Measurements from ENCODE around the gene MKRN2.

DNA sequence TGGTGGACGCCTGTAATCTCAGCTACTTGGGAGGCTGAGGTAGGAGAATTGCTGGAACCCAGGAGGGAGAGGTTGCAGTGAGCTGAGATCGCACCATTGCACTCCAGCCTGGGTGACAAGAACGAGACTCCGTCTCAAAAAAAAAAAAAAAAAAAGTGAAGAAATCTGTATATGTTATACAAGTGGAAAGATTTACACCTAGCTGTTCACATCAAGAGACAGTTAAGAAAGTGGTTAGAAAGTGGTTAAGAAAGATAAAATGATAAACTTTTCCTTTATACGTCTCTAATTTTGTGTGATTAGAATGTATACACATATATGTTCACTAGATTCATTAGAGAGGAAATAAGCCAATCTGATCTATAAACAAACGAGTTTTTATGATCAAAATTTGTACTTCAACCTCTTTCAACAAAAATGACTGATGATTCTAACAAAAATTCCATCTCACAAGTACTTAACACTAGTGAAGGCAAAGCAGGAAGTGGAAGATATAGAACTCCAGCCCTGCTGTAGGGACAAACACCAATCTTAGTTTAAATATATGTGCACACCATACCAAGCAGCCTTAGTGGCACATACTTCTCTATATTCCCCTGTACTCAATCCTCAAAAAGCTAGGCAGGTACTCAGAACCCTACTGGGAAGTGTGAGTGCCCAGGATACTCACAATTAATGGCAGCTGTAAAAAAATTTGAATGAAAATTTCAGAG, 55.8 kb downstream of the MKRN2 start:
- TF ChIP-seq, protein P1, sequence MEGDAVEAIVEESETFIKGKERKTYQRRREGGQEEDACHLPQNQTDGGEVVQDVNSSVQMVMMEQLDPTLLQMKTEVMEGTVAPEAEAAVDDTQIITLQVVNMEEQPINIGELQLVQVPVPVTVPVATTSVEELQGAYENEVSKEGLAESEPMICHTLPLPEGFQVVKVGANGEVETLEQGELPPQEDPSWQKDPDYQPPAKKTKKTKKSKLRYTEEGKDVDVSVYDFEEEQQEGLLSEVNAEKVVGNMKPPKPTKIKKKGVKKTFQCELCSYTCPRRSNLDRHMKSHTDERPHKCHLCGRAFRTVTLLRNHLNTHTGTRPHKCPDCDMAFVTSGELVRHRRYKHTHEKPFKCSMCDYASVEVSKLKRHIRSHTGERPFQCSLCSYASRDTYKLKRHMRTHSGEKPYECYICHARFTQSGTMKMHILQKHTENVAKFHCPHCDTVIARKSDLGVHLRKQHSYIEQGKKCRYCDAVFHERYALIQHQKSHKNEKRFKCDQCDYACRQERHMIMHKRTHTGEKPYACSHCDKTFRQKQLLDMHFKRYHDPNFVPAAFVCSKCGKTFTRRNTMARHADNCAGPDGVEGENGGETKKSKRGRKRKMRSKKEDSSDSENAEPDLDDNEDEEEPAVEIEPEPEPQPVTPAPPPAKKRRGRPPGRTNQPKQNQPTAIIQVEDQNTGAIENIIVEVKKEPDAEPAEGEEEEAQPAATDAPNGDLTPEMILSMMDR (IDR thresholded peaks at IDR 0.05): no peak
- no peak for TF ChIP-seq POLR2A (IDR thresholded peaks at IDR 0.05)

Measured in uterus (tissue), 2 donors.